Stromal cell of bone marrow (primary cell): ENCODE data around the gene CBARP.

Experiments
- DNase-seq: peaks from one replicate; pipeline ENCODE4 v3.0.0-alpha.2; 2012; ENCODE audit warnings: low read depth

The CBARP gene

GRCh38 chr19:1239796-1240737 lies 2.3 kb upstream of the CBARP start:
- DNase-seq: peak; percentile 78

DNA sequence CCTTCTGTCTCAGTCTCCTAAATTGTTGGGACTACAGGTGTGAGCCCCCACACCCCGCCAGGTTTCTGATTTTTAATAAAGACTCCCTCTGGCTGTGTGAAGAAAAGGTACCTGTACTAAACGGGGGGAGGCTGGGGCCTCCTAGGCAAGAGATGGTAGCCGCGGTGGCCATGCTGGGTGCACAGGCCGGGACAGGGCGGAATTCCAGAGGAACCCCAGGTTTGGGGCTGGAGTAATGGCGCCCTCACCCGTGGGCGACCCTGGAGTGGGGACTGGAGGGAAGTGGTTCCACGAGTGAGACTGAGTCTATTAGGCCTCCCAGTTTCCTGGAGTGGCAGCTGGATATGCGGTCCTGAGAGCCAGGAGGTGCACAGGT lies 1.6 kb upstream of the CBARP start:
- DNase-seq: no peak

DNA sequence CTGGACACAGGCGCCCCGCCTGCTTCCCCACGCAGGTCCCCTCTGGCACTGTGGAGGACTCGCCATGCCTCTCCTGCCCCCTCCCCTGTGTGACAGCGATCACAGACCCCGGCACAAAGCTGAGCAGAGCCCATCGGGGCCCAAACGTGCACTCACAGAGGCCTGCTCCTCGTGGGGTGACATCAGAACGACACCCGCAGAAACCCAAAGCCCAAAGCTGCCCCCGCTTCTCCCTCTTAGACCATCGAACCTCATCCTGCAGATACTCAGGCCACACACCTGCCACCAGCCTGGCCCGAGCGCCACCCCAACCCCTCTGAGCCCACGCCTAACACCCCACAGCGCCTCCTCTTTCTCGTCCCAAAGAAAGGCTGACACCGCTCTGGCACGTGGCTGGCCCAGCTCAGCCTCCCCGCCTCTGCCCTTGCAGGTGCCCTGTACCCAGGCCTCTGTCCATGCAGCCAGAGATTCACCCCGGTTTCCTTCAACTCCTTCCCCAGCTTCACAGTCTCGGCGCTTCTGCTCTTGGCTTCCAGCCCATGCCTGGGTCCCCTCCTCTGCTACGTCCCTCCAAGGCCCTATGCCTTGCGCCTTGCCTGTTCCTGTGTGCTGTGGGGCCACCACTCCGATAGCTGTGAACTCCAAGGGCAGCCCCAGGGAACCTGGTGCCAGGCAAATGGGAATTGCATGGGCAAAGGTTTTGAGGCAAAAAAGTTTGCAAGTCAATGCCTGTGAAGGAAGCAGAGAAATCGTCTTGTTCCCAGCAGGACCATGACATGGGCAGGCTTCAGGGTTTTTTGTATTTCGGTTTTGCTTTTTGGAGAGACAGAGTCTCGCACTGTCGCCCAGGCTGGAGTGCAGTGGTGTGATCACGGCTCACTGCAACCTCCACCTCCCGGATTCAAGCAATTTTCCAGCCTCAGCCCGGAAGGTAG lies 831 bp upstream of the CBARP start:
- DNase-seq: no peak

DNA sequence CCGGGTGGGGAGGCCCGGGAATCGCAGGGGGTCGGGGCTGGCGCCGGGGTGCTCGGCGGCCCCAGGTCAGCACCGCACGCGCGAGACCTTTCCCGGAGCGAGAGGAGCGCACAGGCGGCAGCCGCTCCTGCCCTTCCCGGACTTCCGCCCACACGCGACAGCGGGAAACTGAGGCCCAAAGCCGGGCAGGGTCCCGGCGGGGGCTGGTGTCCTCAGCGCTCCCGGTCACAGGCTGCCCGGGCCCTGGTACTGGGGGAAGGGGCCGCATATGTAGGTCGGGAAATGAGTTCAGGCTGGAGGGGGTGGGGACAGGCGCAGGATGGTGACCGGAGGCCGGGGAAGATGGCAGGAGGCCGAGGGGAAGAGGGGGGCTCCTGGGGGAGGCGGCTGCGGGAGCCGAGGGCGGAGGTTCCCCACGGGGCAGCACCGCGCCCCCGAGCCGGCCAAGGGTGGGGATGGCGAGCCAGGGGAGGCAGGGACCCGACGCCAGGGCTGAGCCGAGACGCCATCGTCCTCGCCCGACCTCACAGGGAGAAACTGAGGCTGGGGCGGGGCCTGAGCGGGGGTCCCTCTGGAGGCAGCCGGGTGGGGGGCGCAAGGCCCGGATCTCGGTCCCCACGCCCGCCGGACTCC lies 662 bp downstream of the CBARP start:
- DNase-seq: no peak

GRCh38 chr19:1236576-1236975 lies 1.2 kb downstream of the CBARP start:
- no peak for DNase-seq

GRCh38 chr19:1235625-1236538 lies 1.9 kb downstream of the CBARP start:
- DNase-seq: no peak

- DNase-seq: no peak
Measured at GRCh38 chr19:1234955-1235380, 2.8 kb downstream of the CBARP start.

GRCh38 chr19:1234051-1234954 lies 3.5 kb downstream of the CBARP start:
- no peak for DNase-seq

- DNase-seq: no peak
Measured at GRCh38 chr19:1233115-1233667, 4.6 kb downstream of the CBARP start.

- no peak for DNase-seq
Measured at GRCh38 chr19:1232652-1233072, 5.1 kb downstream of the CBARP start.

DNA sequence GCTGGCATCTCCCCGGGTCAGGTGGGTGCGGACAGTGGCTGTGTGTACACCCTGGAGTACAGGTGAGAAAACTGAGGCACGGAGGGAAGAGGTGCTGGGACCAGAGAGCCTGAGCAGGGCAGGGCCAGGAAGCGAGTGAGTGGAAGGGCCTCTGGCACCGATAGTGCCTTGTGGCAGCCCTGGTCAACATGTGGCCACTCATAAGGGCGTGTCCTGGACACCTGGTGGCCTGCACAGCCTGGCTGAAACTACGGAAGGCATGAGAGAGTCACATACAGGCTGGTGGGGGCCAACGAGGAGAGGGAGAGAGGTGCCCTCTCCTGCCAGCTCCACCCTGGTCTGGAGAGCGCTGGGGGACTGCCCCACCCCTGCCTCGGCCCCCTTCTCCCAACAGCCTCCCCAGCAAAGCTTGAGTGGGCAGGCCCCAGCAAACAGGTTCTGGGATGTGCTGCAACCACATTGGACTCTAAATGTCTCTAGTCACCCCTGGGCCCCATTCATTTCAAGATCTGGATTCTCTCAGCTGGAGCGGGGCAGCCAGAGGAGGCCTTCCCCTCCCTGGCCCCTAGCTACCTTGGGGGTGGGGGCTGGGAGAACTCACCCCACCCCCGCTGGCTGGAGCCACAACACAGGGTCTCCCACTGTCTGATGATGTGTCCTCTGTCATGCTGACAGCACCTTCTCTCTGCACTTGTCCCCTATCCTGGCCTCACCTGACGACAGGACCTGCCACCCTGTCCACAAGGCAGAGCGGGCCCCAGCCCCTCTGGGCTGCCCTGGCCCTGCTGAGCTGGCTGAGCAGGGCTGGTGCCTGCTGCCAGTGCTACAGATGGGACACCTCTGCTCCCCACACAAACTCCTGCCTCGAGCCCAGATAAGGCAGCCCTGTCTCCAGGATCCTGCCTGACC lies 5.8 kb downstream of the CBARP start:
- DNase-seq: no peak

GRCh38 chr19:1230783-1231489 lies 6.9 kb downstream of the CBARP start:
- DNase-seq: no peak

- no peak for DNase-seq
Measured at GRCh38 chr19:1229924-1230782, 7.7 kb downstream of the CBARP start.

GRCh38 chr19:1229056-1229923 lies 8.5 kb downstream of the CBARP start:
- no peak for DNase-seq

DNA sequence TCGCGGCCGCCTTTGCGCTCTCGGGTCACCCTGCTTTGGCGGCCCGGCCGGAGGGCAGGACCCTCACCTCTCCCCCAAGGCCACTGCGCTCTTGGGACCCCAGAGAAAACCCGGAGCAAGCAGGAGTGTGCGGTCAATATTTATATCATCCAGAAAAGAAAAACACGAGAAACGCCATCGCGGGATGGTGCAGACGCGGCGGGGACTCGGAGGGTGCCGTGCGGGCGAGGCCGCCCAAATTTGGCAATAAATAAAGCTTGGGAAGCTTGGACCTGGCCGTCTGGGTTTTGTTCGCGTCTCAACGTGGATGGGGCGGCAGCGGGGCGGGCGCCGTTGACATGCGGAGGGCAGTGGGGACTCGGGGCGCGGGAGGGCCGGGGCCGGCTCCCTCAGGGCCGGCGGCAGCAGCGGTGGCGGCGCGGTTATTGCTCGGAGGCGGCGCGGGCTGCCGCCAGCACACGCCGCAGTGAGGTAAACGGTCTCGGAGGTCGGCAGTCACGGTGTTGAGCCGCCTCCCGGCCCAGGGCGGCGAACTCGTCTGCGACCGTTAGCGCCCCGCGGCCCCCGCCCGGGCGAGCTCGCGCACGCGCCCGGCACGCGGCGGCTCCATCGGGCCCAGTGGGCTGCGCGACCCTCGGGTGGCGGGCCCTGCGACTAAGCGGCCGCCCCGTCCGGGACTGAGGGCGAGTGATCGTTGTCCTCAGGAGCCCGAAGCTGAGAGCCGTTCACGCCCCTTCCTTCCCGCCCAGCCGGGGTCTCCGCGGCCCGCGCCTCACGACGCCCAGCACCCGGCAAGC lies 9.4 kb downstream of the CBARP start:
- no peak for DNase-seq
